Activated CD4-positive, alpha-beta T cell treated with anti-CD3 and anti-CD28 coated beads, Interleukin-2, amount 50 U/mL, for 24 hours (primary cell): ENCODE results near the gene TFAP2E.
A peak's percentile ranks its signal among the peaks of the same experiment; 100 is the strongest.

Source experiments
- DNase-seq, 2 donors: peaks; one replicate each; pipeline ENCODE4 v3.0.0-alpha.2; 2020; ENCODE audit warnings: low read depth in 1 of 2, low spot score in 1 of 2

Gene TFAP2E

GRCh38 chr1:35557118-35557610 is 15.9 kb upstream of the TFAP2E start, which contains the start of gene KIAA0319L:
Gene KIAA0319L, minus strand, starts transcription at chr1:35557403. Its CDS starts 2,912 bp downstream, at chr1:35554491.
- DNase-seq = no peak

GRCh38 chr1:35557611-35558373 is 15.3 kb upstream of the TFAP2E start, which contains the start of gene NCDN:
Gene NCDN, plus strand, starts transcription at chr1:35557799. Its CDS starts 392 bp downstream, at chr1:35558191.
- peak; percentile 95 to 96 for DNase-seq

GRCh38 chr1:35558374-35559316 is 14.5 kb upstream of the TFAP2E start:
- DNase-seq = no peak

GRCh38 chr1:35559317-35559944 is 13.7 kb upstream of the TFAP2E start:
- no peak for DNase-seq

GRCh38 chr1:35560256-35561225 is 12.6 kb upstream of the TFAP2E start:
- DNase-seq = no peak

- no peak for DNase-seq
These were observed 11.7 kb upstream of the TFAP2E start for GRCh38 chr1:35561297-35561971.

- DNase-seq = no peak
These were observed 11.0 kb upstream of the TFAP2E start for GRCh38 chr1:35561972-35562680.

GRCh38 chr1:35563166-35563565 is 9.9 kb upstream of the TFAP2E start:
- no peak for DNase-seq

- DNase-seq = peak; percentile 57 to 73
These were observed 8.9 kb upstream of the TFAP2E start for GRCh38 chr1:35564037-35564883.

- DNase-seq = no peak
These were observed 8.0 kb upstream of the TFAP2E start for GRCh38 chr1:35564884-35565741.

- DNase-seq = no peak
These were observed 7.4 kb upstream of the TFAP2E start for GRCh38 chr1:35565742-35566133.

- DNase-seq = no peak
These were observed 5.1 kb upstream of the TFAP2E start for GRCh38 chr1:35567947-35568558.

GRCh38 chr1:35568975-35569395 is 4.1 kb upstream of the TFAP2E start:
- peak in 1 of 2 donors; percentile 59 for DNase-seq

GRCh38 chr1:35569936-35570335 is 3.2 kb upstream of the TFAP2E start:
- DNase-seq = no peak

GRCh38 chr1:35570589-35571137 is 2.5 kb upstream of the TFAP2E start:
- DNase-seq = no peak

- no peak for DNase-seq
These were observed 1.9 kb upstream of the TFAP2E start for GRCh38 chr1:35571263-35571662.
